ENCODE results near the gene PRRX2. TPM values are rescaled to one million over a fixed set of nuclear protein-coding genes. Genes with fewer than 3 reads are reported as not detected.
A peak's percentile ranks its signal among the peaks of the same experiment; 100 is the strongest.
"Not testable (repeated sequence)": the region's sequence is repeated elsewhere in the genome, so short reads cannot be mapped to it uniquely, and the experiment has no call there.

PRRX2 gene
- total and polyA plus RNA-seq, 12 donors = 0.15 to 14.2 (median 4.0) TPM

GRCh38 chr9:129632460-129632859, 33.0 kb upstream of the PRRX2 start:
- Histone ChIP-seq H3K27ac (peak overlapping the region in 1 of 5 donors; percentile 95), H3K27me3 (no peaks in the 10 kb centered on the region), H3K4me3 (no peak overlapping the region), H3K4me1 (replicated peaks in 1 of 2) (peaks cover 30 to 45% of the 10 kb centered on the region in 2 donors), H3K36me3 (replicated peaks in 1 of 2) (peaks cover 0 to 47% of the 10 kb centered on the region in 2 donors), H3K9me3 (replicated peaks in 1 of 3) (no peaks in the 10 kb centered on the region)
- 27 to 66% (median 60%) methylated on average over 5 to 13 of the region's 13 CpGs for WGBS, 4 donors
- intact Hi-C loops (cut with DNase I) = no loop called here
- no peak for TF ChIP-seq POLR2A (IDR thresholded peaks at IDR 0.05)
- TF ChIP-seq CTCF (IDR thresholded peaks at IDR 0.05) = no peak
- peak in 4 of 7 donors; percentile 43 to 62 (median 58) for DNase-seq

- peaks cover 23 to 38% of the 10 kb centered on the region in 2 donors for H3K4me1 ChIP-seq (replicated peaks in 1 of 2)
- H3K9me3 ChIP-seq (replicated peaks in 1 of 3) = no peaks in the 10 kb centered on the region
- H3K27ac ChIP-seq = peak overlapping the region in 2 of 5 donors; percentile 0 to 8
- H3K4me3 ChIP-seq = no peak overlapping the region
- H3K27me3 ChIP-seq = no peaks in the 10 kb centered on the region
- WGBS, 4 donors = 84 to 98% (median 94%) methylated on average over 4 of the region's 4 CpGs
- DNase-seq = no peak
- peaks cover 0 to 54% of the 10 kb centered on the region in 2 donors for H3K36me3 ChIP-seq (replicated peaks in 1 of 2)
- intact Hi-C loops (cut with DNase I) = no loop called here
- no peak for TF ChIP-seq CTCF (IDR thresholded peaks at IDR 0.05)
- no peak for TF ChIP-seq POLR2A (IDR thresholded peaks at IDR 0.05)
Measured at GRCh38 chr9:129633207-129633606, 32.2 kb upstream of the PRRX2 start.

GRCh38 chr9:129633848-129634247, 31.6 kb upstream of the PRRX2 start:
- Histone ChIP-seq H3K9me3 (replicated peaks in 1 of 3) (no peaks in the 10 kb centered on the region), H3K27ac (no peak overlapping the region), H3K4me1 (replicated peaks in 1 of 2) (peaks cover 16 to 31% of the 10 kb centered on the region in 2 donors), H3K36me3 (replicated peaks in 1 of 2) (peaks cover 0 to 61% of the 10 kb centered on the region in 2 donors), H3K4me3 (no peak overlapping the region), H3K27me3 (no peaks in the 10 kb centered on the region)
- intact Hi-C loops (cut with DNase I) = no loop called here
- 76 to 91% (median 82%) methylated on average over 4 to 13 of the region's 13 CpGs for WGBS, 4 donors
- no peak for TF ChIP-seq POLR2A (IDR thresholded peaks at IDR 0.05)
- TF ChIP-seq CTCF (IDR thresholded peaks at IDR 0.05) = no peak
- DNase-seq = peak in 1 of 7 donors; percentile 6

GRCh38 chr9:129635099-129636065, 30.1 kb upstream of the PRRX2 start:
- H3K27me3 ChIP-seq = no peaks in the 10 kb centered on the region
- peak in 2 of 7 donors; percentile 9 to 16 for DNase-seq
- no peak for TF ChIP-seq POLR2A (IDR thresholded peaks at IDR 0.05)
- no peak for TF ChIP-seq CTCF (IDR thresholded peaks at IDR 0.05)
- peaks cover 15 to 30% of the 10 kb centered on the region in 2 donors for H3K4me1 ChIP-seq (replicated peaks in 1 of 2)
- peaks cover 0 to 67% of the 10 kb centered on the region in 2 donors for H3K36me3 ChIP-seq (replicated peaks in 1 of 2)
- H3K4me3 ChIP-seq = no peak overlapping the region
- intact Hi-C loops (cut with DNase I) = no loop called here
- 77 to 85% (median 84%) methylated on average over 30 to 34 of the region's 34 CpGs for WGBS, 4 donors
- H3K9me3 ChIP-seq (replicated peaks in 1 of 3) = no peaks in the 10 kb centered on the region
- H3K27ac ChIP-seq = peak overlapping the region in 1 of 5 donors; percentile 8

GRCh38 chr9:129636343-129636742, 29.1 kb upstream of the PRRX2 start:
- H3K27ac ChIP-seq; intact Hi-C loops (cut with DNase I); H3K27me3 ChIP-seq; H3K9me3 ChIP-seq (replicated peaks in 1 of 3); H3K4me3 ChIP-seq; DNase-seq: not testable (repeated sequence)
- WGBS, 4 donors = 82 to 90% (median 88%) methylated on average over 10 of the region's 10 CpGs
- H3K4me1 ChIP-seq (replicated peaks in 1 of 2) = peaks cover 24 to 30% of the 10 kb centered on the region in 2 donors
- peaks cover 0 to 67% of the 10 kb centered on the region in 2 donors for H3K36me3 ChIP-seq (replicated peaks in 1 of 2)
